Thoracic aorta (tissue), 2 donors: ENCODE measurements around the gene FRAT2. TPM values are rescaled to one million over a fixed set of nuclear protein-coding genes. Genes with fewer than 3 reads are reported as not detected.

Experiments used
- ATAC-seq: fragments of 150-250 bp; one replicate; pipeline ENCODE4 v1.8.0; 2017; ENCODE audit warnings: low read depth; ENCODE audit not compliant: insufficient number of reproducible peaks, low FRiP score
- DNase-seq: peaks from one replicate; pipeline ENCODE4 v3.0.0-alpha.2; 2020; ENCODE audit warnings: low spot score
- H3K27ac ChIP-seq, 2 donors: fragments of 200-600 bp; sonication (generic); 1 replicate in 1 of 2; 2 replicates in 1 of 2; pipeline ENCODE4 v1.5.1; 2016; ENCODE audit warnings: mild to moderate bottlenecking in 2 of 2, moderate library complexity in 2 of 2
- H3K27me3 ChIP-seq: fragments of 200-600 bp; sonication (generic); replicated peaks from 2 replicates; pipeline ENCODE4 v1.6.0; 2016; ENCODE audit warnings: mild to moderate bottlenecking; ENCODE audit not compliant: insufficient read depth
- H3K36me3 ChIP-seq: fragments of 200-600 bp; sonication (generic); one replicate; pipeline ENCODE4 v1.5.1; 2016
- H3K4me1 ChIP-seq, 2 donors: fragments of 200-600 bp; sonication (generic); 1 replicate in 1 of 2; 2 replicates in 1 of 2; pipeline versions ENCODE4 v1.5.1 to v1.6.0; 2016; ENCODE audit warnings: low read depth in 2 of 2, mild to moderate bottlenecking in 1 of 2; ENCODE audit not compliant: control insufficient read depth in 1 of 2
- H3K4me3 ChIP-seq: fragments of 200-600 bp; sonication (generic); 2 replicates; pipeline ENCODE4 v1.5.1; 2016; ENCODE audit warnings: mild to moderate bottlenecking
- H3K9me3 ChIP-seq: fragments of 200-600 bp; sonication (generic); 2 replicates; pipeline ENCODE4 v1.5.1; 2016
- total RNA-seq, 2 donors: library from RNA; depleted of rRNA; stranded (reverse); fragments of >200 nt; gene quantifications; one replicate each; pipeline versions ENCODE4 v1.1.0 to v1.2.3, GENCODE V29; 2016
- TF ChIP-seq, protein P1 (sequence below): fragments of 200-600 bp; sonication (generic); IDR thresholded peaks from one replicate; pipeline ENCODE4 v1.5.1; 2019; ENCODE audit warnings: antibody characterized with exemption

Gene FRAT2
- total RNA-seq, 2 donors from 2014 or later = 8.3 to 15.0 TPM

- ATAC-seq = peak; percentile 74
- TF ChIP-seq, protein P1, sequence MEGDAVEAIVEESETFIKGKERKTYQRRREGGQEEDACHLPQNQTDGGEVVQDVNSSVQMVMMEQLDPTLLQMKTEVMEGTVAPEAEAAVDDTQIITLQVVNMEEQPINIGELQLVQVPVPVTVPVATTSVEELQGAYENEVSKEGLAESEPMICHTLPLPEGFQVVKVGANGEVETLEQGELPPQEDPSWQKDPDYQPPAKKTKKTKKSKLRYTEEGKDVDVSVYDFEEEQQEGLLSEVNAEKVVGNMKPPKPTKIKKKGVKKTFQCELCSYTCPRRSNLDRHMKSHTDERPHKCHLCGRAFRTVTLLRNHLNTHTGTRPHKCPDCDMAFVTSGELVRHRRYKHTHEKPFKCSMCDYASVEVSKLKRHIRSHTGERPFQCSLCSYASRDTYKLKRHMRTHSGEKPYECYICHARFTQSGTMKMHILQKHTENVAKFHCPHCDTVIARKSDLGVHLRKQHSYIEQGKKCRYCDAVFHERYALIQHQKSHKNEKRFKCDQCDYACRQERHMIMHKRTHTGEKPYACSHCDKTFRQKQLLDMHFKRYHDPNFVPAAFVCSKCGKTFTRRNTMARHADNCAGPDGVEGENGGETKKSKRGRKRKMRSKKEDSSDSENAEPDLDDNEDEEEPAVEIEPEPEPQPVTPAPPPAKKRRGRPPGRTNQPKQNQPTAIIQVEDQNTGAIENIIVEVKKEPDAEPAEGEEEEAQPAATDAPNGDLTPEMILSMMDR = no peak
These were observed 15.5 kb downstream of the FRAT2 start, which contains the start of gene FRAT1 for GRCh38 chr10:97318772-97319651. Gene FRAT1 (plus strand): TSS chr10:97319271. CDS start chr10:97319454, 183 bp downstream.

DNA sequence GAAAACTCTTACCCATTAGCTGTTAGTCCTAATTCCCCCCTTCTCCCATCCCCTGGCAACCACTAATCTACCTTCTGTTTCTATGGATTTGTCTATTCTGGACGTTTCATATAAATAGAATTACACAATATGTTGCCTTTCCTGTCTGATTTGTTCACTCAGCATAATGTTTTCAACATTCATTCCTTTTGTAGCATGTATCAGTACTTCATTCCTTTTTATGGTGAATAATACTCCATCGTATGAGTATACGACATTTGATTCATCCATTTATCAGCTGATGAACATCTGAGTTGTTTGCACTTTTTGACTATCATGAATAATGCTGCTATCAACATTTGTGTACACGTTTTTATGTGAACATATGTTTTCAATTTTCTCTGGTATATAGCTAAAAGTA lies 19.9 kb downstream of the FRAT2 start:
- no peaks in the 10 kb centered on the region for H3K9me3 ChIP-seq
- TF ChIP-seq, protein P1 = no peak
- no peak for DNase-seq
- no peak for ATAC-seq
- no peak overlapping the region for H3K27ac ChIP-seq
- H3K27me3 ChIP-seq = no peaks in the 10 kb centered on the region
- no peaks in the 10 kb centered on the region for H3K36me3 ChIP-seq
- H3K4me1 ChIP-seq = no peaks in the 10 kb centered on the region
- H3K4me3 ChIP-seq = no peak overlapping the region

More at GRCh38 chr10:97318772-97319651, 15.5 kb downstream of the FRAT2 start, which contains the start of gene FRAT1:
- DNase-seq = peak; percentile 64
- Histone ChIP-seq H3K36me3 (no peaks in the 10 kb centered on the region), H3K9me3 (no peaks in the 10 kb centered on the region), H3K27ac (peak within 1 kb of the TSS; percentile 90 to 91), H3K27me3 (no peaks in the 10 kb centered on the region), H3K4me1 (peaks cover 10 to 18% of the 10 kb centered on the region in 2 donors), H3K4me3 (peak within 1 kb of the TSS; percentile 95)

- TF ChIP-seq, protein P1 = no peak
- Histone ChIP-seq H3K9me3 (no peaks in the 10 kb centered on the region), H3K4me3 (no peak overlapping the region), H3K27ac (no peak overlapping the region), H3K36me3 (no peaks in the 10 kb centered on the region), H3K4me1 (peaks cover 0 to 8% of the 10 kb centered on the region in 2 donors), H3K27me3 (no peaks in the 10 kb centered on the region)
- DNase-seq (no peak), ATAC-seq (no peak)
These were observed 21.6 kb downstream of the FRAT2 start for GRCh38 chr10:97312897-97313296.

GRCh38 chr10:97311111-97311626 lies 23.4 kb downstream of the FRAT2 start:
- Histone ChIP-seq H3K27ac (no peak overlapping the region), H3K4me1 (peaks cover 0 to 13% of the 10 kb centered on the region in 2 donors), H3K9me3 (no peaks in the 10 kb centered on the region), H3K36me3 (no peaks in the 10 kb centered on the region), H3K27me3 (no peaks in the 10 kb centered on the region), H3K4me3 (no peak overlapping the region)
- no peak for ATAC-seq
- TF ChIP-seq, protein P1 = no peak
- no peak for DNase-seq
